Endothelial cell of umbilical vein (primary cell): Measurements from ENCODE around the gene TF.

Experiments
- CTCF ChIP-seq, 2 donors: IDR thresholded peaks; 1 replicate in 1 of 2; 2 replicates in 1 of 2; pipeline ENCODE4 v1.5.1; 2011; ENCODE audit warnings: low read length in 2 of 2, mild to moderate bottlenecking in 2 of 2, moderate library complexity in 2 of 2, control low read depth in 1 of 2, inconsistent platforms in 1 of 2, low read depth in 1 of 2; ENCODE audit not compliant: insufficient read depth in 1 of 2; ENCODE audit errors: extremely low read depth in 1 of 2
- EZH2 ChIP-seq: IDR thresholded peaks from 2 replicates; pipeline ENCODE4 v1.6.1; 2012; ENCODE audit warnings: borderline replicate concordance, low read depth, mild to moderate bottlenecking, moderate library complexity, low read length, inconsistent platforms; ENCODE audit not compliant: severe bottlenecking
- MYC ChIP-seq: IDR thresholded peaks from one replicate; pipeline ENCODE4 v1.6.1; 2011; ENCODE audit warnings: mild to moderate bottlenecking, low read depth, low read length
- POLR2AphosphoS5 ChIP-seq: IDR thresholded peaks from 2 replicates; pipeline ENCODE4 v1.6.1; 2012; ENCODE audit warnings: low read depth, mild to moderate bottlenecking, control low read depth, low read length, moderate library complexity; ENCODE audit not compliant: insufficient read depth

- TF ChIP-seq POLR2AphosphoS5, result no peak
- no peak for TF ChIP-seq CTCF (IDR thresholded peaks at IDR 0.05; ENCODE audit: extremely low read depth in 1 of 2, insufficient read depth in 1 of 2, low read depth in 1 of 2, low read length in 2 of 2)
- no peak for TF ChIP-seq EZH2
- TF ChIP-seq MYC, result no peak
Measured at GRCh38 chr3:133703915-133704314, 42.3 kb upstream of the TF start.
